GM13977 (cell line): ENCODE data around the gene ASAH2.

Source experiments
- DNase-seq: peaks from one replicate; pipeline ENCODE4 v3.0.0; 2012; ENCODE audit warnings: low spot score
- in situ Hi-C: fragments of 300-500 bp; cut with MboI; formaldehyde crosslinking; loops from one replicate; pipeline ENCODE4 v1.12.0; 2022; ENCODE audit warnings: low sequenced_read_pairs, low pct_unique_long_range_greater_than_20kb, mixed read lengths, inconsistent platforms; ENCODE audit not compliant: unreplicated experiment
- TF ChIP-seq, protein P1 (sequence below): IDR thresholded peaks from 2 replicates; pipeline ENCODE4 v1.5.1; 2012; ENCODE audit warnings: mild to moderate bottlenecking, control low read depth; ENCODE audit not compliant: insufficient read depth; ENCODE audit errors: extremely low read depth, missing control alignments

ASAH2 gene

DNA sequence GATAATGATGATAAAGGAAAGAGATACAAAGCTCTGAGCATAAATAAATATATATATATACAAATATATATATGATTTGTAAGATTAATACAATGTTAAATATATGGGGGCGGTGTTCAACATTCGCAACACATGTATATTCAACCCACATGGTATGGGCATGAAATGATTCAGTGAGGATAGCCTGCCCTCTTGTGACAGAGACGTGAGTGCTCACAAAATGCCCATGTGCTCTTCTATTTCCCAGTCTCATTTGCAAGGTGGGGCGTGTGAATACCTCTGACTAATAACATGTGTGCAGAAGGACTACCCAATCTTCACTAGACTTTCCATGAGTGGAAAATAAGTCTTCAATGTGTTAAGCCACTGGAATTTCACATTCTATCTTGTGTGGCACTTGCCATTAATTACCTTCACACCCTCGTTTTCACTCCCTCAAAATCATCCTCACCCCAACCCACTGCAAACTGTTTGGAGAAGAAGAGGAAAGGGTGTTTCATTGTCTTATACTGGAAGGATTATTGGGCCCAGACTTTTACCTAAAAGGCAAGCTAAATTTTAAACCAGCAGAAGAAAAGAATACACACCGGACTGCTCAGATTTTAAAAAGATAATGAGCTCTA is 26.9 kb downstream of the ASAH2 start:
- in situ Hi-C loops = no loop called here
- TF ChIP-seq, protein P1, sequence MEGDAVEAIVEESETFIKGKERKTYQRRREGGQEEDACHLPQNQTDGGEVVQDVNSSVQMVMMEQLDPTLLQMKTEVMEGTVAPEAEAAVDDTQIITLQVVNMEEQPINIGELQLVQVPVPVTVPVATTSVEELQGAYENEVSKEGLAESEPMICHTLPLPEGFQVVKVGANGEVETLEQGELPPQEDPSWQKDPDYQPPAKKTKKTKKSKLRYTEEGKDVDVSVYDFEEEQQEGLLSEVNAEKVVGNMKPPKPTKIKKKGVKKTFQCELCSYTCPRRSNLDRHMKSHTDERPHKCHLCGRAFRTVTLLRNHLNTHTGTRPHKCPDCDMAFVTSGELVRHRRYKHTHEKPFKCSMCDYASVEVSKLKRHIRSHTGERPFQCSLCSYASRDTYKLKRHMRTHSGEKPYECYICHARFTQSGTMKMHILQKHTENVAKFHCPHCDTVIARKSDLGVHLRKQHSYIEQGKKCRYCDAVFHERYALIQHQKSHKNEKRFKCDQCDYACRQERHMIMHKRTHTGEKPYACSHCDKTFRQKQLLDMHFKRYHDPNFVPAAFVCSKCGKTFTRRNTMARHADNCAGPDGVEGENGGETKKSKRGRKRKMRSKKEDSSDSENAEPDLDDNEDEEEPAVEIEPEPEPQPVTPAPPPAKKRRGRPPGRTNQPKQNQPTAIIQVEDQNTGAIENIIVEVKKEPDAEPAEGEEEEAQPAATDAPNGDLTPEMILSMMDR = peak; percentile 77
- DNase-seq = peak; percentile 16

DNA sequence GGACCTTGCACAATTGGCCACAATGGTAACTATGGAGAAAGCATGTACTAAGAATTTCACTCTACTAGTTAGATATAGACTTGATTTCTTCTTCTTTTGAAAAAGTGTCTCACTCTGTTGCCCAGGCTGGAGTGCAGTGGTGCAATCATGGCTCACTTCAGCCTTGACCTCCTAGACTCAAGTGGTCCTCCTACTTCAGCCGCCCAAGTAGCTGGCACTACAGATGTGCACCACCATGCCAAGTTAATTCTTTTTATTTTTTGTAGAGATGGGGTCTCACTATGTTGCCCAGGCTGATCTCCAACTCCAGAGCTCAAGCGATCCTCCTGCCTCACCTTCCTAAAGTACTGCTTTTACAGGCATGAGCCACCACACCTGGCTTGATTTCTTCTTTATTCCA is 29.1 kb downstream of the ASAH2 start:
- in situ Hi-C loops = no loop called here
- DNase-seq = no peak
- TF ChIP-seq, protein P1 = no peak

DNA sequence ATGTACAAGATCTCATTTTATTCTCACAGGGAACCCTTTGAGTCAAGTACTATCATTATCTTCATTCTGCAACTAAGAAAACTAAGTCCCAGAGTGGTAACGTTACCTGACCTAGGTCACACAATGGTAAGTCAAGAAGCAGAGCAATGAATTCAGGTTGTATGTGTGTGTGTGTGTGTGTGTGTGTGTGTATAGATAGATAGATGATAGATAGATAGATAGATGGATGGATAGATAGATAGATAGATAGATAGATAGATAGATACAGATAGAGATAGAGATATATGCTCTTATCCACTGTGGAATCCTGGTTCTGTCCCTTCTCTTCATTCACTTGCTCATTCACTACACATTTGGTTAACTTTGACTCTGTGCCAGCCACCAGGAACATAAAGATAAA is 29.8 kb downstream of the ASAH2 start:
- TF ChIP-seq, protein P1 = no peak
- no peak for DNase-seq
- in situ Hi-C loops = no loop called here

DNA sequence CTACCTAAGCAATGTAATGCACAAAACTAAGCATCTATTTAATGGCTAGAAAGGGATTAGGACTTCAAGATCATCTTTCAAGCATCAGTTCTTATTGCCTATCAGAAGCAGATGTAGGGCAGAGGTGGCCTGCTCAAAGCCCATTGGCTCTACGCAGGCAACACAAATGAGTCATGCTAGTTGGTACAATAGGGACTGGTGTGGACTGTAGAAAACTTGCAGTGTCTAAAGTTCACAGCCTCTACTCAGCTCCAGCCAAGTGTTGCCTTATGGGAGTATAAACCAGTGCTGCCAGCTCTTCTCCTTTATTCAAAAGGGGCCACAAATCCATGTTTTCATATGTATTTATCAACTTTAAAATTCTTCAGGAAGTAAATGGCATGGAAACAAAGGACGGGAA is 31.7 kb downstream of the ASAH2 start:
- DNase-seq = no peak
- TF ChIP-seq, protein P1 = no peak
- in situ Hi-C loops = no loop called here

DNA sequence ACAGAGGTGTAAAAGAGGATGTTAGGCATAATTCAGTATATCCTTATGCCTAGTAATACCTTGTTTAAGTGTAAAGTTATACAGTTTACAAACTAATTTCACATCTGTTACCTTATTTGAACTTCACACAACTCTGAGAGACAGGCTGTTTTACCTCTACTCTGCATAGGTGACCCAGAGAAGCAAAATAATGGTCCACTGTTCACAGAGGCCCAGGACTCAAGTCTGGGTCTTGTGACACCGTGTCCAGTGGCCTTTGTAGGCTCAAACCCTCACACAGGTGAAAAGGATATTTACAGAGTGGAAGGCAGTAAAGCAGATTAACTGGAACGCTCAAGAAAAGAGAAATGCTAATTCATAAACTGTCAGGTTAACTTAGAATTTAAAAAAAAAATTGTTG is 32.1 kb downstream of the ASAH2 start:
- no peak for DNase-seq
- TF ChIP-seq, protein P1 = no peak
- in situ Hi-C loops = no loop called here

DNA sequence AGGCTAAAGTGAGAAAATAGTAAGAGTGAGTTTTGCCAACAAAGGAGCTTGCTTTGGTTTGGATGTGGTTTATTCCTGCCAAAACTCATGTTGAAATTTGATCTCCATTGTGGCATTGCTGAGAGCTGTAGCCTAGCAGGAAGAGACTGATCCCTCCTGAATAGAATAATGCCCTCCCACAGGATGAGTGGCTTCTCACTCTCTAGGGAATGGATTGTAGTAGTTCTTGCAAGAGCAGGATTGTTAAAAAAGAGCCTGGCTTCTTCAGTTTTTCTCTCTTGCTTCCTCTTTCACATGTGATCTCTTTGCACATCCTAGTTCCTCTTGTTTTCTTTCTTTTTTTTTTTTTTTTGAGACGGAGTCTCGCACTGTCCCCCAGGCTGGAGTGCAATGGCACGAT is 34.4 kb downstream of the ASAH2 start:
- DNase-seq = no peak
- TF ChIP-seq, protein P1 = no peak
- in situ Hi-C loops = no loop called here
